K562 (cell line): ENCODE data around the gene TRPC1. TPM values are rescaled to one million over a fixed set of nuclear protein-coding genes. Genes with fewer than 3 reads are reported as not detected.

ENCODE experiments used
- ATAC-seq: fragments of 200-7000 bp; cut with Tn5 transposase; 3 replicates; pipeline ENCODE4 v1.9.1; 2020; ENCODE audit warnings: moderate library complexity
- BruUV-seq: library from RNA; stranded (reverse); fragments of 400-500 nt; replicated peaks from 2 replicates; lab custom pipeline; 2021; lab: Mats Ljungman, UMichigan
- CTCF ChIA-PET: fragments of 300-600 bp; formaldehyde crosslinking; extraction: SDS; loops from one replicate; lab custom pipeline; 2021; ENCODE audit warnings: low intra/inter-chr PET ratio; lab: Yijun Ruan, JAX
- POLR2A ChIA-PET: fragments of 300-600, 350-650 bp; sonication (Branson Sonifier 250); formaldehyde crosslinking; extraction: SDS; loops from one replicate; lab custom pipeline; 2021; ENCODE audit warnings: antibody characterized with exemption, inconsistent platforms; lab: Yijun Ruan, JAX
- DNase-seq, 4 experiments: peaks; one replicate each; pipeline versions ENCODE4 v3.0.0 to v3.0.0-alpha.2; 2011 to 2018; ENCODE audit warnings: low spot score in 3 of 4, mixed read lengths in 3 of 4; ENCODE audit errors: extremely low read depth in 1 of 4
- FAIRE-seq: peaks from 2 replicates; lab custom pipeline; 2011; peaks lifted over from hg19 to GRCh38; lab: Jason Lieb, UNC
- H2AFZ ChIP-seq: 2 replicates; pipeline ENCODE4 v1.6.0; 2011; ENCODE audit warnings: low read depth, low read length, control low read depth, inconsistent platforms
- H3K27ac ChIP-seq: fragments of 200-600 bp; 3 replicates; pipeline ENCODE4 v1.8.0; 2011; ENCODE audit warnings: low read depth, mild to moderate bottlenecking, control low read depth, inconsistent platforms, low read length, moderate library complexity, mixed read lengths; ENCODE audit errors: extremely low read depth
- H3K27me3 ChIP-seq, 2 experiments: fragments of 300-600 bp in 1 of 2; 2 replicates in 1 of 2; 3 replicates in 1 of 2; pipeline versions ENCODE4 v1.6.0 to v1.8.0; 2011; ENCODE audit warnings: inconsistent platforms in 2 of 2, low read length in 2 of 2, mild to moderate bottlenecking in 1 of 2, mixed read lengths in 1 of 2, moderate library complexity in 1 of 2; ENCODE audit not compliant: control insufficient read depth in 2 of 2, insufficient read depth in 2 of 2
- H3K36me3 ChIP-seq: fragments of 300-600 bp; 3 replicates; pipeline ENCODE4 v1.8.0; 2011; ENCODE audit warnings: mild to moderate bottlenecking, low read length, inconsistent platforms; ENCODE audit not compliant: control insufficient read depth, insufficient read depth
- H3K4me1 ChIP-seq, 2 experiments: fragments of 200-600 bp in 1 of 2; replicated peaks in 1 of 2; 2 replicates in 1 of 2; 3 replicates in 1 of 2; pipeline versions ENCODE4 v1.5.1 to v1.8.0; 2011; ENCODE audit warnings: inconsistent platforms in 2 of 2, low read length in 2 of 2, mild to moderate bottlenecking in 1 of 2, mixed read lengths in 1 of 2, moderate library complexity in 1 of 2; ENCODE audit not compliant: control insufficient read depth in 2 of 2, insufficient read depth in 2 of 2
- H3K4me2 ChIP-seq: 2 replicates; pipeline ENCODE4 v1.6.1; 2011; ENCODE audit warnings: low read length, control low read depth, inconsistent platforms, mixed read lengths; ENCODE audit not compliant: insufficient read depth
- H3K4me3 ChIP-seq: fragments of 200-600 bp; sonication (generic), shearing (Covaris generic); 2 replicates; pipeline ENCODE4 v1.5.1; 2016; ENCODE audit warnings: control low read depth, inconsistent platforms
- H3K79me2 ChIP-seq: fragments of 200-600 bp; 3 replicates; pipeline ENCODE4 v1.8.0; 2011; ENCODE audit warnings: low read length, inconsistent platforms; ENCODE audit not compliant: control insufficient read depth, insufficient read depth
- H3K9ac ChIP-seq, 2 experiments: 2 replicates each; pipeline versions ENCODE4 v1.6.0 to v1.6.1; 2011; ENCODE audit warnings: low read depth in 2 of 2, low read length in 2 of 2, control low read depth in 1 of 2, inconsistent platforms in 1 of 2, mild to moderate bottlenecking in 1 of 2, mixed read lengths in 1 of 2; ENCODE audit not compliant: insufficient read depth in 1 of 2
- H3K9me1 ChIP-seq: one replicate; pipeline ENCODE4 v1.6.0; 2011; ENCODE audit warnings: inconsistent platforms, mild to moderate bottlenecking, low read length, moderate library complexity; ENCODE audit not compliant: control insufficient read depth, insufficient read depth
- H3K9me3 ChIP-seq: replicated peaks from 2 replicates; pipeline ENCODE4 v1.5.1; 2011; ENCODE audit warnings: low read depth, low read length, inconsistent platforms; ENCODE audit not compliant: control insufficient read depth, insufficient read depth
- H4K20me1 ChIP-seq: replicated peaks from 2 replicates; pipeline ENCODE4 v1.6.1; 2011; ENCODE audit warnings: low read length, inconsistent platforms, mixed read lengths; ENCODE audit not compliant: control insufficient read depth, insufficient read depth
- ELF2 ChIP-seq: fragments of 250-450 bp; sonication (Bioruptor Pico); IDR thresholded peaks from 2 replicates; pipeline ENCODE4 v1.5.0; 2021; ENCODE audit warnings: mild to moderate bottlenecking
- FOSL1 ChIP-seq: fragments of 200-800 bp; sonication (Bioruptor generic); conservative IDR thresholded peaks from 2 replicates; pipeline ENCODE4 v1.6.1; 2016; ENCODE audit warnings: missing genetic modification characterization, missing compliant biosample characterization
- SMARCA5 ChIP-seq: fragments of 450-650 bp; IDR thresholded peaks from 2 replicates; pipeline ENCODE4 v1.6.1; 2016
- WHSC1 ChIP-seq: IDR thresholded peaks from one replicate; pipeline ENCODE4 v1.6.1; 2012; ENCODE audit warnings: low read length, control low read depth, inconsistent platforms
- ZBTB8A ChIP-seq: fragments of 450-650 bp; IDR thresholded peaks from 2 replicates; pipeline ENCODE4 v1.6.1; 2018; ENCODE audit warnings: mild to moderate bottlenecking, moderate library complexity; ENCODE audit not compliant: partially characterized antibody
- ZNF175 ChIP-seq: fragments of 200-800 bp; sonication (Bioruptor generic); IDR thresholded peaks from 2 replicates; pipeline ENCODE4 v1.6.1; 2016; ENCODE audit warnings: low read depth, mild to moderate bottlenecking, missing genetic modification characterization, missing compliant biosample characterization
- WGBS: fragments of 100-300 bp; shearing (Covaris generic); methylation state at CpG from one replicate; pipeline ENCODE4 v1.1.6; 2016; ENCODE audit warnings: low coverage, mixed read lengths; ENCODE audit not compliant: insufficient coverage; ENCODE audit errors: missing lambda C conversion rate; 5-methylcytosine and 5-hydroxymethylcytosine counted together
- in situ Hi-C: fragments of 300-500 bp; cut with MboI; formaldehyde crosslinking; loops from 4 replicates; pipeline ENCODE4 v1.15.0; 2018; ENCODE audit warnings: inconsistent platforms, mixed read lengths
- intact Hi-C: fragments of 100-400 bp; cut with micrococcal nuclease; formaldehyde crosslinking; loops from 2 replicates; pipeline ENCODE4 v1.14.2; 2022
- polyA plus RNA-seq, 8 experiments: library from polyadenylated mRNA; depleted of rRNA in 4 of 8; stranded (reverse) in 5 of 8; unstranded in 3 of 8; fragments of >200 nt; fragmentation: Nextera tagmentation in 2 of 8; fragmentation: Illumina TruSeq in 1 of 8; extraction: Ambion mirVana in 2 of 8; extraction: Trizol in 1 of 8; gene quantifications; 2 replicates each; pipeline versions ENCODE4 v1.2.1 to v1.2.3, GENCODE V29; 2011 to 2014; ENCODE audit warnings: inconsistent platforms in 1 of 8, missing spikeins in 1 of 8
- total RNA-seq, 7 experiments: library from RNA; depleted of rRNA in 6 of 7; stranded (reverse); fragments of >200 nt in 6 of 7; fragmentation: Illumina TruSeq in 2 of 7; extraction: Trizol in 2 of 7; gene quantifications; 2 replicates each; pipeline versions ENCODE4 v1.2.1 to v1.2.3, GENCODE V29; 2011 to 2021; ENCODE audit warnings: low replicate concordance in 1 of 7
- TF ChIP-seq, protein P1 (sequence below): sonication (generic); formaldehyde crosslinking; IDR thresholded peaks from 2 replicates; pipeline ENCODE4 v1.8.0; 2022; ENCODE audit warnings: missing genetic modification reagents, mild to moderate bottlenecking, moderate library complexity, borderline replicate concordance
- TF ChIP-seq, protein P2 (sequence below), 2 experiments: fragments of 450-650 bp; IDR thresholded peaks; 2 replicates each; pipeline ENCODE4 v1.6.1; 2018; ENCODE audit warnings: mild to moderate bottlenecking in 2 of 2, low read depth in 1 of 2; ENCODE audit not compliant: partially characterized antibody in 2 of 2
- TF ChIP-seq, protein P3 (sequence below), 2 experiments: fragments of 450-650 bp; IDR thresholded peaks; 2 replicates each; pipeline ENCODE4 v1.6.1; 2016
- TF ChIP-seq, protein P4 (sequence below): fragments of 200-800 bp; sonication (Bioruptor generic); IDR thresholded peaks from 2 replicates; pipeline ENCODE4 v1.6.1; 2016; ENCODE audit warnings: missing genetic modification characterization, missing compliant biosample characterization

The TRPC1 gene
- total and polyA plus RNA-seq, 9 of the 15 experiments (the other 6 are each of a cell fraction or from before 2014, with no cell fraction given): 1.4 to 6.5 (median 3.0) TPM

DNA sequence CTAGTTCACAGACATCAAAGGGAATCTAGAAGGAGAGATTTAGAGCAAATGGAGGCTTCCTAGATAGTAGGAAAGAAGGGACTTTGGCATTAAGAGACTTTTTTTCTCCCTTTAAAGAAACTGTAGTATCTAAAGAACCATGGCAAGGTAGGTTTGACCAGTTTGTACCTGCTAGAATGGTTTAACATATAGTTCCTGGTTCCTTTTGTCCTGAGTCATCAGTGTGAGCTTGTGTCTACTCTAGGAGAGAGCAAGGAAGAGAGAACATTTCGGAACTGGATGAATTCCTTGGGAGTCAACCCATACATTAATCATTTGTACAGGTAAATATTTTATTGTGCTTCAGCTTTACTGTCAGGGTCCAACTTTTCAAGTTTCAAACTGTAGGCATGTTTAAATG is 29.6 kb upstream of the TRPC1 start:
- no peak overlapping the region for H3K4me2 ChIP-seq
- no peak overlapping the region for H3K4me3 ChIP-seq
- no peaks in the 10 kb centered on the region for H3K9me3 ChIP-seq
- no peak for ATAC-seq
- no peaks in the 10 kb centered on the region for H3K9me1 ChIP-seq
- ChIA-PET CTCF (no interaction called here), POLR2A (no interaction called here)
- no peaks in the 10 kb centered on the region; the same call in 2 of the 3 replicates for H3K36me3 ChIP-seq
- DNase-seq: no peak
- no TSS peak for BruUV-seq
- intact Hi-C loops: no loop called here
- in situ Hi-C loops: no loop called here
- no peaks in the 10 kb centered on the region; a peak in 1 of 5 replicates for H3K4me1 ChIP-seq
- no peak overlapping the region for H3K27ac ChIP-seq
- no peak overlapping the region for H3K9ac ChIP-seq
- no peaks in the 10 kb centered on the region for H3K27me3 ChIP-seq
- no CpG with 5 or more reads among the region's 1 CpG for WGBS
- FAIRE-seq: no peak
- H4K20me1 ChIP-seq: no peaks in the 10 kb centered on the region
- no peak overlapping the region for H2AFZ ChIP-seq
- no peaks in the 10 kb centered on the region for H3K79me2 ChIP-seq
- TF ChIP-seq ELF2 (CRISPR knock-in tag) (no peak), FOSL1 (no peak), WHSC1 (no peak), SMARCA5 (no peak), ZBTB8A (no peak), ZNF175 (CRISPR knock-in tag) (no peak)
- TF ChIP-seq, protein P1, sequence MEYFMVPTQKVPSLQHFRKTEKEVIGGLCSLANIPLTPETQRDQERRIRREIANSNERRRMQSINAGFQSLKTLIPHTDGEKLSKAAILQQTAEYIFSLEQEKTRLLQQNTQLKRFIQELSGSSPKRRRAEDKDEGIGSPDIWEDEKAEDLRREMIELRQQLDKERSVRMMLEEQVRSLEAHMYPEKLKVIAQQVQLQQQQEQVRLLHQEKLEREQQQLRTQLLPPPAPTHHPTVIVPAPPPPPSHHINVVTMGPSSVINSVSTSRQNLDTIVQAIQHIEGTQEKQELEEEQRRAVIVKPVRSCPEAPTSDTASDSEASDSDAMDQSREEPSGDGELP (CRISPR knock-in tag): no peak
- TF ChIP-seq, protein P2, sequence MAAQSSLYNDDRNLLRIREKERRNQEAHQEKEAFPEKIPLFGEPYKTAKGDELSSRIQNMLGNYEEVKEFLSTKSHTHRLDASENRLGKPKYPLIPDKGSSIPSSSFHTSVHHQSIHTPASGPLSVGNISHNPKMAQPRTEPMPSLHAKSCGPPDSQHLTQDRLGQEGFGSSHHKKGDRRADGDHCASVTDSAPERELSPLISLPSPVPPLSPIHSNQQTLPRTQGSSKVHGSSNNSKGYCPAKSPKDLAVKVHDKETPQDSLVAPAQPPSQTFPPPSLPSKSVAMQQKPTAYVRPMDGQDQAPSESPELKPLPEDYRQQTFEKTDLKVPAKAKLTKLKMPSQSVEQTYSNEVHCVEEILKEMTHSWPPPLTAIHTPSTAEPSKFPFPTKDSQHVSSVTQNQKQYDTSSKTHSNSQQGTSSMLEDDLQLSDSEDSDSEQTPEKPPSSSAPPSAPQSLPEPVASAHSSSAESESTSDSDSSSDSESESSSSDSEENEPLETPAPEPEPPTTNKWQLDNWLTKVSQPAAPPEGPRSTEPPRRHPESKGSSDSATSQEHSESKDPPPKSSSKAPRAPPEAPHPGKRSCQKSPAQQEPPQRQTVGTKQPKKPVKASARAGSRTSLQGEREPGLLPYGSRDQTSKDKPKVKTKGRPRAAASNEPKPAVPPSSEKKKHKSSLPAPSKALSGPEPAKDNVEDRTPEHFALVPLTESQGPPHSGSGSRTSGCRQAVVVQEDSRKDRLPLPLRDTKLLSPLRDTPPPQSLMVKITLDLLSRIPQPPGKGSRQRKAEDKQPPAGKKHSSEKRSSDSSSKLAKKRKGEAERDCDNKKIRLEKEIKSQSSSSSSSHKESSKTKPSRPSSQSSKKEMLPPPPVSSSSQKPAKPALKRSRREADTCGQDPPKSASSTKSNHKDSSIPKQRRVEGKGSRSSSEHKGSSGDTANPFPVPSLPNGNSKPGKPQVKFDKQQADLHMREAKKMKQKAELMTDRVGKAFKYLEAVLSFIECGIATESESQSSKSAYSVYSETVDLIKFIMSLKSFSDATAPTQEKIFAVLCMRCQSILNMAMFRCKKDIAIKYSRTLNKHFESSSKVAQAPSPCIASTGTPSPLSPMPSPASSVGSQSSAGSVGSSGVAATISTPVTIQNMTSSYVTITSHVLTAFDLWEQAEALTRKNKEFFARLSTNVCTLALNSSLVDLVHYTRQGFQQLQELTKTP (IDR thresholded peaks at IDR 0.05; ENCODE audit: low read depth in 1 of 2, partially characterized antibody in 2 of 2): no peak
- TF ChIP-seq, protein P3, sequence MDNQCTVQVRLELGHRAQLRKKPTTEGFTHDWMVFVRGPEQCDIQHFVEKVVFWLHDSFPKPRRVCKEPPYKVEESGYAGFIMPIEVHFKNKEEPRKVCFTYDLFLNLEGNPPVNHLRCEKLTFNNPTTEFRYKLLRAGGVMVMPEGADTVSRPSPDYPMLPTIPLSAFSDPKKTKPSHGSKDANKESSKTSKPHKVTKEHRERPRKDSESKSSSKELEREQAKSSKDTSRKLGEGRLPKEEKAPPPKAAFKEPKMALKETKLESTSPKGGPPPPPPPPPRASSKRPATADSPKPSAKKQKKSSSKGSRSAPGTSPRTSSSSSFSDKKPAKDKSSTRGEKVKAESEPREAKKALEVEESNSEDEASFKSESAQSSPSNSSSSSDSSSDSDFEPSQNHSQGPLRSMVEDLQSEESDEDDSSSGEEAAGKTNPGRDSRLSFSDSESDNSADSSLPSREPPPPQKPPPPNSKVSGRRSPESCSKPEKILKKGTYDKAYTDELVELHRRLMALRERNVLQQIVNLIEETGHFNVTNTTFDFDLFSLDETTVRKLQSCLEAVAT (IDR thresholded peaks at IDR 0.05): no peak
- TF ChIP-seq, protein P4, sequence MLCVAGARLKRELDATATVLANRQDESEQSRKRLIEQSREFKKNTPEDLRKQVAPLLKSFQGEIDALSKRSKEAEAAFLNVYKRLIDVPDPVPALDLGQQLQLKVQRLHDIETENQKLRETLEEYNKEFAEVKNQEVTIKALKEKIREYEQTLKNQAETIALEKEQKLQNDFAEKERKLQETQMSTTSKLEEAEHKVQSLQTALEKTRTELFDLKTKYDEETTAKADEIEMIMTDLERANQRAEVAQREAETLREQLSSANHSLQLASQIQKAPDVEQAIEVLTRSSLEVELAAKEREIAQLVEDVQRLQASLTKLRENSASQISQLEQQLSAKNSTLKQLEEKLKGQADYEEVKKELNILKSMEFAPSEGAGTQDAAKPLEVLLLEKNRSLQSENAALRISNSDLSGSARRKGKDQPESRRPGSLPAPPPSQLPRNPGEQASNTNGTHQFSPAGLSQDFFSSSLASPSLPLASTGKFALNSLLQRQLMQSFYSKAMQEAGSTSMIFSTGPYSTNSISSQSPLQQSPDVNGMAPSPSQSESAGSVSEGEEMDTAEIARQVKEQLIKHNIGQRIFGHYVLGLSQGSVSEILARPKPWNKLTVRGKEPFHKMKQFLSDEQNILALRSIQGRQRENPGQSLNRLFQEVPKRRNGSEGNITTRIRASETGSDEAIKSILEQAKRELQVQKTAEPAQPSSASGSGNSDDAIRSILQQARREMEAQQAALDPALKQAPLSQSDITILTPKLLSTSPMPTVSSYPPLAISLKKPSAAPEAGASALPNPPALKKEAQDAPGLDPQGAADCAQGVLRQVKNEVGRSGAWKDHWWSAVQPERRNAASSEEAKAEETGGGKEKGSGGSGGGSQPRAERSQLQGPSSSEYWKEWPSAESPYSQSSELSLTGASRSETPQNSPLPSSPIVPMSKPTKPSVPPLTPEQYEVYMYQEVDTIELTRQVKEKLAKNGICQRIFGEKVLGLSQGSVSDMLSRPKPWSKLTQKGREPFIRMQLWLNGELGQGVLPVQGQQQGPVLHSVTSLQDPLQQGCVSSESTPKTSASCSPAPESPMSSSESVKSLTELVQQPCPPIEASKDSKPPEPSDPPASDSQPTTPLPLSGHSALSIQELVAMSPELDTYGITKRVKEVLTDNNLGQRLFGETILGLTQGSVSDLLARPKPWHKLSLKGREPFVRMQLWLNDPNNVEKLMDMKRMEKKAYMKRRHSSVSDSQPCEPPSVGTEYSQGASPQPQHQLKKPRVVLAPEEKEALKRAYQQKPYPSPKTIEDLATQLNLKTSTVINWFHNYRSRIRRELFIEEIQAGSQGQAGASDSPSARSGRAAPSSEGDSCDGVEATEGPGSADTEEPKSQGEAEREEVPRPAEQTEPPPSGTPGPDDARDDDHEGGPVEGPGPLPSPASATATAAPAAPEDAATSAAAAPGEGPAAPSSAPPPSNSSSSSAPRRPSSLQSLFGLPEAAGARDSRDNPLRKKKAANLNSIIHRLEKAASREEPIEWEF (CRISPR knock-in tag): no peak
